IPS-15b (cell line): ENCODE measurements around the gene KDM5C.

Experiments used
- H3K27me3 ChIP-seq: one replicate; pipeline ENCODE4 v1.6.1; 2013; ENCODE audit warnings: low read length; ENCODE audit not compliant: control insufficient read depth, insufficient read depth
- H3K36me3 ChIP-seq: one replicate; pipeline ENCODE4 v1.6.1; 2013; ENCODE audit warnings: low read length; ENCODE audit not compliant: control insufficient read depth, insufficient read depth
- H3K4me1 ChIP-seq: one replicate; pipeline ENCODE4 v1.6.1; 2013; ENCODE audit warnings: mild to moderate bottlenecking, low read length; ENCODE audit not compliant: control insufficient read depth, insufficient read depth
- H3K4me3 ChIP-seq: one replicate; pipeline ENCODE4 v1.5.1; 2013; ENCODE audit warnings: low read depth, low read length
- H3K9ac ChIP-seq: one replicate; pipeline ENCODE4 v1.6.1; 2013; ENCODE audit warnings: low read depth, mild to moderate bottlenecking, low read length
- H3K9me3 ChIP-seq: one replicate; pipeline ENCODE4 v1.6.1; 2013; ENCODE audit warnings: mild to moderate bottlenecking, low read length; ENCODE audit not compliant: control insufficient read depth, insufficient read depth

The KDM5C gene

DNA sequence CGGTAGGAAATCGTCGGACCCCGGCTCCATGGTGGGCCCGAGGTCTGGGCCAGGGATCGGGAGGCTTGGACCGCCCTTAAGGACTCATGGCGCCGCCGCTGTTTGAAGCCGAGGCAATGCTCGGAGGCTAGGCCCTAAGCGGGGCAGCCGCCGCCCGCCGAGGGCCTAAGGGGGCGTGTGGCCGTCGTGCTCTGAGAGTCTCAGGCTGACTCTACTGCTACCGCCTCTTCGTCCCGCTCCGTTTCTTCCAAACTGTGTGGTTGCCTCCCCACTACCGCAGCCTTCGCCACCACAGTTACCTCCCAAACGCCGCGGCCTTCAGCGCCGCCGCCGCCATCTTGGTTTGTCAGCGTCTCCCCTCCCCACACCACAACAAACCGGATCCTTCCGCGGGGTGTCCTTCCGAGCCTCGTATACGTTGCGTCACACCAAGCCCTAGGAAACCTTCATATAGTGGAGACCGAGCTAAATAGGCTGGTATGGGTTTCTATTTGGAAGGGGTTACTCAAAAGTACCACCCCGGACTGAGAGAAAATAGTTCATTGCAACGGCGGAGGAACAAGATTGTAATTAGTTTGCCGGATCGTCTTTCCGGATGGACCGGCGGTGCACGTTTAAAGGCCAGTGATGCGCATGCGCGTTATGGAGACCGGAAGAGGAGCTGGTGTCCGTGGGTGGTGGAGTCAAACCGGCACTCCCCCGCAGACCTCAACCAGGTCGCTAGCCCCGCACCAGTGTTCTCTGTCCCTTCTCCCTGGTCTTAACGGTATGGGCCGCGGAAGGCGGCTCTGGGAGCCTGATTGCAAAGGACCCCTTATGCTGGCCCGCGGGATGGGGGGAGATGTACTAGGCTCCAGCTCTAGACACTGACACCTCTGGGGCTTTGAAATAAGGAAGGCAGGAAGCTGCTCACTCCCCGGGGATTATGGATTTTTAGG, at the start of gene KDM5C:
Gene KDM5C (minus strand): TSS at position 348 of the 938 bp plus-strand sequence. CDS start 318 bp downstream, at position 30.
- Histone ChIP-seq H3K27me3 (no peaks in the 10 kb centered on the region), H3K36me3 (peaks cover 10% of the 10 kb centered on the region), H3K4me1 (peaks cover 3% of the 10 kb centered on the region), H3K9ac (peak within 1 kb of the TSS; percentile 99), H3K4me3 (peak within 1 kb of the TSS; percentile 96), H3K9me3 (no peaks in the 10 kb centered on the region)

DNA sequence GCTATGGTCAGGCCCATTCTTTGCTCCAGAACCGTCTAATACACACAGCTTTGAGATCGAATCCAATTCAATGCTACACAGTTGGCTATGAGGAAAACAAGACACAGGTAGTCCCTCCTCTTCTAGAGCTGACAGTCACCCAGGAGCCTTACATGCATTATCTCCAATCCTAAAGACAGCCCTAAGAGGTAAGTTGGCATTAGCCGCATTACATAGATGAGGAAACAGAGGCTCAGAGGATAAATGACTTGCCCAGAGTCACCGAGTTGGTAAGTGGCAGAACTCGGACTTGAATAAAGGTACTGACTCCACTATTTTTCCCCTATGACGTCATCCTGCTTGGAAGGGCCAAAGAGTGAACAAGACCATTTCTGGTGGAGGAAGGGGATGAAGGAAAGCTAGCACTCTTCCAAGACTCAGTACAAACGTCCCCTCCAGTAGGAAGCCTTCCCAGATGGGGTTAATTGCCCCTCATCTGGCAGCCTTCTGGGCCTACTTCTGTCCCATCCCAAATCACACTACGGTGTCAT, 47.9 kb upstream of the KDM5C start:
- Histone ChIP-seq H3K36me3 (no peaks in the 10 kb centered on the region), H3K27me3 (no peaks in the 10 kb centered on the region), H3K9me3 (no peaks in the 10 kb centered on the region)

DNA sequence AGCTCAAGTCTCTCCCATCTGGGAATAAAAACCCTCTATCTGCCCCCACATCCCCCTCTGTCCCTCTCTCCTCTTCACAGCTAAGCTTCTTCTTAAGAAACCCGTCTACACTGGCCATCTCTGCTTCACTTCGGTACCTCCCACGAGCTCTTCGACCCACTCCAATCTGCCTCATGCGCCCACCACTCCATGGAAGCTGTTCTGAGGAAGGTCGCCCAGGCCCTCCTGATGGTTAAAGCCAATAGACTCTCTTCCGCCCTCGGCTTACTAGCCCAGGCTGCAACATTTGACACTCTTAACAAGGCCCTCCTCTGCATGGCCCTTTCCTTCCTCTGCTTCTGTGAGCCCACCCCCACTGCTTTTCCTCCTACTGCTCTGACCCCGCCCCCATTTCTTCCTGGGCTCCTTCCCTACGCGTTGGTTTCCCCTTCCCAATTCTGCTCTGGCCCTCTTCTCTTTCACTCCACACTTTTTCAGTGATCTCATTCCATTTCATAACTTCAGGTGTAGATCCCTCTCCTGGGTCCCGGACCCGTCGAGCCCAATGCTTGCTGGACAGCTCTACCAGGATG, 44.6 kb upstream of the KDM5C start:
- no peaks in the 10 kb centered on the region for H3K27me3 ChIP-seq
- no peak overlapping the region for H3K9ac ChIP-seq
- H3K36me3 ChIP-seq: no peaks in the 10 kb centered on the region
- H3K4me3 ChIP-seq: no peak overlapping the region
- H3K9me3 ChIP-seq: no peaks in the 10 kb centered on the region
- H3K4me1 ChIP-seq: peaks cover 2% of the 10 kb centered on the region

More for the DNA sequence above, 47.9 kb upstream of the KDM5C start:
- Histone ChIP-seq H3K4me1 (peaks cover 2% of the 10 kb centered on the region), H3K4me3 (no peak overlapping the region), H3K9ac (no peak overlapping the region)

DNA sequence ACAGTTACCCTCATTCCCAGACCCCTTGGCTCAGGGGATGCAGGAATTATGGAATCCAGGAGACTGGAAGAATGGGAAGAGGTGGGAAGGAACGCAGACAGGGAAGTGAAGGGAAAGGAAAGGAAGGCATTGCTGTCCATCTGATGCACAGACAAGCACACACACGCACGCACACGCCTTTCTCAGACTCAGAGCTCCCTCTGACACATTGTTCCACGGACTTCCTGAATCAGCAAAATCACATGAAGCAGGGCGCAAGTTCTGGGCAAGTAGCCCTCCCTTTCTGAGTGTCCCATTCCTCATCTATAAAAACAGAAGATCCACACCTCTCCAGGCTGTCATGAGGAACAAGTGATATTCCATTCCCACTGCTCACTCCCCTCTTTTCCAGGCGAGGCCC, 43.2 kb upstream of the KDM5C start:
- H3K9ac ChIP-seq: no peak overlapping the region
- no peaks in the 10 kb centered on the region for H3K9me3 ChIP-seq
- H3K4me3 ChIP-seq: no peak overlapping the region

DNA sequence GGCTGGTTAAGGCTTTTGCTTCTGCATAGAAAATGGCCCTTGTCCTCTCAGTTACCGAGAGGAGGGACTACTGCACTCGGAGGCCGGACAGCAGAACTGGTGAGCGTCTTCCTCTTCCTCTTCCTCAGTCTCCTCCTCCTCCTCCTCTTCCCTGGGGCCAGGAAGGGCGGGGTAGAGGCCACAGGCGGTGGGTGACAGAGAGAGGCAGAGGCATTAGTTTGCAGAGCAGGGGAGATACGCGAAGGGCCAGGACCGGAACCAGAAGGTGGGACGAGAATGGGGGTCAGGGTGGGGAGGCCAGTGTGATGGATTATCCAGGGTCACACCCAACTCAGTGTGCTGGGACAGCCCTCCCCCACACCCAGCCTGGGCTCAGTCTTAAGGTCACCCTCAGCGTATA, 41.9 kb upstream of the KDM5C start:
- H3K9me3 ChIP-seq: no peaks in the 10 kb centered on the region
- no peaks in the 10 kb centered on the region for H3K27me3 ChIP-seq
- H3K9ac ChIP-seq: no peak overlapping the region
- peaks cover 2% of the 10 kb centered on the region for H3K4me1 ChIP-seq
- H3K36me3 ChIP-seq: no peaks in the 10 kb centered on the region
- no peak overlapping the region for H3K4me3 ChIP-seq

More for the DNA sequence above, 43.2 kb upstream of the KDM5C start:
- peaks cover 2% of the 10 kb centered on the region for H3K4me1 ChIP-seq
- H3K36me3 ChIP-seq: no peaks in the 10 kb centered on the region
- no peaks in the 10 kb centered on the region for H3K27me3 ChIP-seq

DNA sequence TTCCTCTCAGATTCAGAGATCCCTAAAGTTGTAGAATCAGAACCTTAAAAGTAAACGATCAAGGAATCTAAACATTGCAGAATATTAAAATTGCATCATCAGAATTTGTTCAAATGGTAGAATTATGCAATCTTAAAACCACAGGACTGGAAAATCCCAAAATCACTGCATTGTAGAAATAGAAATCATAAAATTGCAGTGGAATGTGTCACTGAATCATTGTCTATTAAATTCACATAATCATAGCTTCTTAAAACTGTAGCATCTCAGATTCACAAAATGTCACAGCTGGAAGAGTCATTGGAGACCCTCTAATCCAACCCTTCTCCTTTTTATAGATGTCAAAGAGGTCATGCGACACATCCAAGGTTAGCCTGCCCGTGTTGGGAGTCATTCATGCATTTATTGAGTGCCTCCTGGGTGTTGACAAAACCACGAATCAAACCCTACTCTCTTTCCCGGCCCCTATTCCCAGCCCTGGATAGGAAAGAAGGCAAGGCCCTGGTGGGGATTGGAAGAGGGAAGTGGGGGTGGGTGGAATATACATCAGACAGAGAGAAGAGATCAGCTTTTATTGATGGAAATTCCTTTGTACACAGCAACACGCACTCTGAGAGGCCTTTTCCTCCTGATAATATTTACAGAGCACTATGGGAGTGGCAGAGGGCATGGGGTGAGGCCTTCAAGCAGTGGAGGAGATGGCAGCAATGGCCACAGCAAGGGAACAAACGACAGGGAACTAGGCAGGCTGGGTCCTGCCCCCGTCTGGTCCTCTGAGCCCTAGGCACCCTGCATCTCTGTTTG, 41.0 kb upstream of the KDM5C start:
- Histone ChIP-seq H3K4me3 (no peak overlapping the region), H3K36me3 (no peaks in the 10 kb centered on the region), H3K27me3 (no peaks in the 10 kb centered on the region), H3K9me3 (no peaks in the 10 kb centered on the region), H3K9ac (no peak overlapping the region), H3K4me1 (no peaks in the 10 kb centered on the region)

DNA sequence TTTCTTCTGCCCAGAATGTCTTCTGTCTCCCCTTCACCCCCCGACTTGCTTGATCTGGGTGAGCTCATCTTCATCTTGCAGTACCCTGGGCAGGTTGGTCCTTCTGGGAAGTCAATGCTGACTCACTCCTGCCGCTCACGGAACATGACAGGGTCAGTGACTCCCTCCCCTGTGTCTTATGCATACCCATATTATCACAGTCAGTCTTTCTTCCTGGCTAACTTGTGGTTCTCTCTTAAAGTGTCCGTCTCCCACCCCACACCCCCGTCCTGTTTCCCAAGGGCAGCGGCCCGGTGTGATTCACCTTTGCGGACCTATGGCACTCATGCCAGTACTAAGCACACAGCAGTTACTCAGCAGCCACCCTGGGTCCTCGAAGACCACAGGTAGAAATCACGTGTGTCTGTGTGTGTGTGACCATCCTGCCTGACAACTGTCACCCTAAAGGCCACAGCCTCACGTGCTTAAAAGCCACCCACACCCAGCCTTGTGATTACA, 38.6 kb upstream of the KDM5C start:
- Histone ChIP-seq H3K36me3 (no peaks in the 10 kb centered on the region), H3K9ac (no peak overlapping the region), H3K9me3 (no peaks in the 10 kb centered on the region), H3K4me1 (no peaks in the 10 kb centered on the region), H3K27me3 (no peaks in the 10 kb centered on the region), H3K4me3 (no peak overlapping the region)

DNA sequence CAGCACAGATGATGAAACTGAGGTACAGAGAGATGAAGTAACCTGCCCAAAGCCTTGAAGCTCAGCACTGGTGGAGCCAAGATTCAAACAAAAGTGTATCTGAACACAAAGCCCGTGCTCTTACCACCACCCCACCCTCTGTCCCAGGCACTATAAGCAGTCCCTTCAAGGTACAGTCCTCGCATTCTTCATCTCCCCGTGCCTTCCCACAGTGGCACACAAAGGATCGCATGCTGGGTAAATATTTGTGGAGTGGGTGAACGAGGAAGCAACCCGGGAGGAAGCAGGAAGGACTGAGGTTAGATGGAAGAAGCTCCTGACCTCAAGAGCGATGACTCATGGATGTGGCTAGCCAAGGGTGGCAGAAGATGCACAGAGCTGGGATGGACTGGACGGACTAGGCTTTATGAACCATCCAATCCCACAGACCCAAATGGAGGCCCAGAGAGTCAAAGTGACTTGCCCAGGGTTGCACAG, 37.9 kb upstream of the KDM5C start:
- no peaks in the 10 kb centered on the region for H3K36me3 ChIP-seq
- H3K9ac ChIP-seq: no peak overlapping the region
- no peak overlapping the region for H3K4me3 ChIP-seq
- no peaks in the 10 kb centered on the region for H3K4me1 ChIP-seq
- H3K27me3 ChIP-seq: no peaks in the 10 kb centered on the region
- H3K9me3 ChIP-seq: no peaks in the 10 kb centered on the region

DNA sequence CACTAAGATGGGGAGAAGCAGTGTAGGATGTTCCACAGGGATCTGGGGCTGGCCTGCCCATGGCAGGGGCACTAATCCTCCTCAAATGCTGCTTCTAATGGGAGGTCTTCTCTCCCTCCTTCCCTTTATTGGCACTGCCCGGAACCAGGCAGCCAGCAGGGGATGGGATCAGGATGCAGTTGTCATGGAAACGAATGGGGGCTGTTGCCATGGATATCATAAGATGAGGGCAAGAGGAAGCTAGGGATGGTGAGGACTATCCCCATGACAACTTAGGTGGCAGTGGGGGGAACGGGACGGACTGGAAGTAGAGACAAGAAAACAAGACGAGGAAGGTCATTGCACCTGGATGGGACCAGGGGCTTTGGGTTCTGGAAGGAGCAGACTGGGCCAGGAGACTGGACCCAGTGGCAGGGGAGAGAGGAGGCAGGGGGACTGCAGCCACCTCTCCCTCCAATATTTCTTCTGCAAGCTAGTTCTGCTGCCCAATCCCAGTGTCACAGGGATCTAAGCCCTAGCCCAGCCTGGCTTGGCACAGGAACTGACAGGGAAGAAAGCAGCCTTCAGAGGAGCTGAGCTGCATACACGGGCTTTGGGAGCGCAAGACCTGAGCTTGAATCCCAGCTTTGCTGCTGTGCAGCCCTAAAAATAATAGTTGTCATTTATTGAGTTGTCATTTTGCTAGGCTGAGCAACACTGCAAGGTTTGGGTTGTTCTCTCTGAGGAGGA, 37.3 kb upstream of the KDM5C start:
- Histone ChIP-seq H3K36me3 (no peaks in the 10 kb centered on the region), H3K4me1 (no peaks in the 10 kb centered on the region), H3K9me3 (no peaks in the 10 kb centered on the region), H3K9ac (no peak overlapping the region), H3K4me3 (no peak overlapping the region), H3K27me3 (no peaks in the 10 kb centered on the region)

DNA sequence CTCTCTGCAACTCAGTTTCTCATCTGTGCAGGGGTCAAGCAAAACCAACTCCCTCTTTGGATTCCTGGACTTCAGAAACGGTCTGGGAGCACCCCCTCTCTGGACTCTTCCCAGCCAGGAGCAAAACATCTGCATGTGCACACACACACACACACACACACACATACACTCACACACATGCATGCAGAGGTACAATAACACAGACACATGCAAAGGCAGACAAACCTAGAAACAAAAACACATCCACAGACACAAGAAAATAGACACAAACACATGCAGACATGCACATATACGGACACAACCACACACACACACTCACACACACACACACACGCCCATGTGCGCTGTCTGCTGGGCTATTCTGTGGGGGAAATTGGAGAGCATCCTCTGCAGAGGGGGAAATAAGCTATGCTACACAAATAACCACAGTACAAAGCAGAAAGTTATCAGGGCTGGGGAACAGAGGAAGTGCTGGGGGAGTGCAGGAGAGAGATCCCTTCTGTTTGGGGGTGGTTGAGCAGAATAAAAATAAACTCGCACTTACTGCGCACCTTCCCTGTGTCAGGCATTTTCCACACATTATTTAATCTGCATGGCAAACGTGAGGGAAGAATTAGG, 36.5 kb upstream of the KDM5C start:
- Histone ChIP-seq H3K9me3 (no peaks in the 10 kb centered on the region), H3K27me3 (no peaks in the 10 kb centered on the region), H3K9ac (no peak overlapping the region), H3K4me1 (no peaks in the 10 kb centered on the region), H3K36me3 (no peaks in the 10 kb centered on the region), H3K4me3 (no peak overlapping the region)
